ENCODE results near the gene NXPH4.

The NXPH4 gene

GRCh38 chr12:57203201-57203600 is 13.4 kb upstream of the NXPH4 start:
- Histone ChIP-seq H3K4me3 (ENCODE audit: low read length in 2 of 2) (no peak overlapping the region), H3K4me1 (ENCODE audit: control insufficient read depth, insufficient read depth, low read length) (no peaks in the 10 kb centered on the region), H3K9ac (ENCODE audit: low read length in 2 of 2) (no peak overlapping the region), H3K27me3 (ENCODE audit: control insufficient read depth in 1 of 2, insufficient read depth in 2 of 2, low read length in 2 of 2) (no peaks in the 10 kb centered on the region), H3K9me3 (ENCODE audit: control insufficient read depth in 2 of 2, low read length in 2 of 2) (no peaks in the 10 kb centered on the region), H3K27ac (ENCODE audit: low read length) (no peak overlapping the region), H3K36me3 (ENCODE audit: control insufficient read depth in 2 of 2, insufficient read depth in 2 of 2, low read length in 2 of 2) (peaks cover 59 to 74% of the 10 kb centered on the region in 2 donors)

- H3K4me1 ChIP-seq (ENCODE audit: control insufficient read depth, insufficient read depth, low read length) = no peaks in the 10 kb centered on the region
- H3K9me3 ChIP-seq (ENCODE audit: control insufficient read depth in 2 of 2, low read length in 2 of 2) = no peaks in the 10 kb centered on the region
- peaks cover 53 to 72% of the 10 kb centered on the region in 2 donors for H3K36me3 ChIP-seq (ENCODE audit: control insufficient read depth in 2 of 2, insufficient read depth in 2 of 2, low read length in 2 of 2)
- no peak overlapping the region for H3K9ac ChIP-seq (ENCODE audit: low read length in 2 of 2)
- H3K4me3 ChIP-seq (ENCODE audit: low read length in 2 of 2) = no peak overlapping the region
- no peak overlapping the region for H3K27ac ChIP-seq (ENCODE audit: low read length)
- no peaks in the 10 kb centered on the region for H3K27me3 ChIP-seq (ENCODE audit: control insufficient read depth in 1 of 2, insufficient read depth in 2 of 2, low read length in 2 of 2)
Measured at GRCh38 chr12:57203791-57204190, 12.8 kb upstream of the NXPH4 start.

- Histone ChIP-seq H3K9ac (ENCODE audit: low read length in 2 of 2) (no peak overlapping the region), H3K4me1 (ENCODE audit: control insufficient read depth, insufficient read depth, low read length) (no peaks in the 10 kb centered on the region), H3K27me3 (ENCODE audit: control insufficient read depth in 1 of 2, insufficient read depth in 2 of 2, low read length in 2 of 2) (no peaks in the 10 kb centered on the region), H3K27ac (ENCODE audit: low read length) (no peak overlapping the region), H3K9me3 (ENCODE audit: control insufficient read depth in 2 of 2, low read length in 2 of 2) (no peaks in the 10 kb centered on the region), H3K4me3 (ENCODE audit: low read length in 2 of 2) (no peak overlapping the region), H3K36me3 (ENCODE audit: control insufficient read depth in 2 of 2, insufficient read depth in 2 of 2, low read length in 2 of 2) (peaks cover 48 to 71% of the 10 kb centered on the region in 2 donors)
Measured at GRCh38 chr12:57204454-57204853, 12.1 kb upstream of the NXPH4 start.

GRCh38 chr12:57205186-57205585 is 11.4 kb upstream of the NXPH4 start:
- Histone ChIP-seq H3K9me3 (ENCODE audit: control insufficient read depth in 2 of 2, low read length in 2 of 2) (no peaks in the 10 kb centered on the region), H3K4me3 (ENCODE audit: low read length in 2 of 2) (no peak overlapping the region), H3K36me3 (ENCODE audit: control insufficient read depth in 2 of 2, insufficient read depth in 2 of 2, low read length in 2 of 2) (peaks cover 46 to 76% of the 10 kb centered on the region in 2 donors), H3K9ac (ENCODE audit: low read length in 2 of 2) (no peak overlapping the region), H3K27me3 (ENCODE audit: control insufficient read depth in 1 of 2, insufficient read depth in 2 of 2, low read length in 2 of 2) (no peaks in the 10 kb centered on the region), H3K4me1 (ENCODE audit: control insufficient read depth, insufficient read depth, low read length) (no peaks in the 10 kb centered on the region), H3K27ac (ENCODE audit: low read length) (no peak overlapping the region)

GRCh38 chr12:57205931-57206330 is 10.7 kb upstream of the NXPH4 start:
- Histone ChIP-seq H3K9me3 (ENCODE audit: control insufficient read depth in 2 of 2, low read length in 2 of 2) (no peaks in the 10 kb centered on the region), H3K27me3 (ENCODE audit: control insufficient read depth in 1 of 2, insufficient read depth in 2 of 2, low read length in 2 of 2) (no peaks in the 10 kb centered on the region), H3K36me3 (ENCODE audit: control insufficient read depth in 2 of 2, insufficient read depth in 2 of 2, low read length in 2 of 2) (peaks cover 45 to 72% of the 10 kb centered on the region in 2 donors), H3K4me1 (ENCODE audit: control insufficient read depth, insufficient read depth, low read length) (no peaks in the 10 kb centered on the region), H3K27ac (ENCODE audit: low read length) (no peak overlapping the region), H3K9ac (ENCODE audit: low read length in 2 of 2) (no peak overlapping the region), H3K4me3 (ENCODE audit: low read length in 2 of 2) (no peak overlapping the region)

- Histone ChIP-seq H3K4me1 (ENCODE audit: control insufficient read depth, insufficient read depth, low read length) (no peaks in the 10 kb centered on the region), H3K27ac (ENCODE audit: low read length) (no peak overlapping the region), H3K36me3 (ENCODE audit: control insufficient read depth in 2 of 2, insufficient read depth in 2 of 2, low read length in 2 of 2) (peaks cover 28 to 64% of the 10 kb centered on the region in 2 donors), H3K9me3 (ENCODE audit: control insufficient read depth in 2 of 2, low read length in 2 of 2) (no peaks in the 10 kb centered on the region), H3K9ac (ENCODE audit: low read length in 2 of 2) (no peak overlapping the region), H3K4me3 (ENCODE audit: low read length in 2 of 2) (no peak overlapping the region), H3K27me3 (ENCODE audit: control insufficient read depth in 1 of 2, insufficient read depth in 2 of 2, low read length in 2 of 2) (no peaks in the 10 kb centered on the region)
Measured at GRCh38 chr12:57207731-57208630, 8.6 kb upstream of the NXPH4 start.

- no peak overlapping the region for H3K9ac ChIP-seq (ENCODE audit: low read length in 2 of 2)
- H3K27ac ChIP-seq (ENCODE audit: low read length) = no peak overlapping the region
- peaks cover 4% of the 10 kb centered on the region for H3K4me1 ChIP-seq (ENCODE audit: control insufficient read depth, insufficient read depth, low read length)
- H3K4me3 ChIP-seq (ENCODE audit: low read length in 2 of 2) = no peak overlapping the region
- H3K27me3 ChIP-seq (ENCODE audit: control insufficient read depth in 1 of 2, insufficient read depth in 2 of 2, low read length in 2 of 2) = peaks cover under 1 to 2% of the 10 kb centered on the region in 2 donors
- no peaks in the 10 kb centered on the region for H3K9me3 ChIP-seq (ENCODE audit: control insufficient read depth in 2 of 2, low read length in 2 of 2)
- peaks cover 24 to 56% of the 10 kb centered on the region in 2 donors for H3K36me3 ChIP-seq (ENCODE audit: control insufficient read depth in 2 of 2, insufficient read depth in 2 of 2, low read length in 2 of 2)
Measured at GRCh38 chr12:57208631-57209282, 7.8 kb upstream of the NXPH4 start.

- H3K36me3 ChIP-seq (ENCODE audit: control insufficient read depth in 2 of 2, insufficient read depth in 2 of 2, low read length in 2 of 2) = peaks cover 14 to 45% of the 10 kb centered on the region in 2 donors
- peaks cover 7 to 8% of the 10 kb centered on the region in 2 donors for H3K27me3 ChIP-seq (ENCODE audit: control insufficient read depth in 1 of 2, insufficient read depth in 2 of 2, low read length in 2 of 2)
- no peak overlapping the region for H3K9ac ChIP-seq (ENCODE audit: low read length in 2 of 2)
- no peak overlapping the region for H3K4me3 ChIP-seq (ENCODE audit: low read length in 2 of 2)
- H3K4me1 ChIP-seq (ENCODE audit: control insufficient read depth, insufficient read depth, low read length) = peaks cover 13% of the 10 kb centered on the region
- H3K9me3 ChIP-seq (ENCODE audit: control insufficient read depth in 2 of 2, low read length in 2 of 2) = no peaks in the 10 kb centered on the region
- no peak overlapping the region for H3K27ac ChIP-seq (ENCODE audit: low read length)
Measured at GRCh38 chr12:57209916-57210315, 6.7 kb upstream of the NXPH4 start.

- peaks cover 17% of the 10 kb centered on the region for H3K4me1 ChIP-seq (ENCODE audit: control insufficient read depth, insufficient read depth, low read length)
- H3K36me3 ChIP-seq (ENCODE audit: control insufficient read depth in 2 of 2, insufficient read depth in 2 of 2, low read length in 2 of 2) = peaks cover 13 to 40% of the 10 kb centered on the region in 2 donors
Measured at GRCh38 chr12:57210461-57210860, 6.1 kb upstream of the NXPH4 start.

GRCh38 chr12:57210926-57211692 is 5.5 kb upstream of the NXPH4 start:
- H3K9ac ChIP-seq (ENCODE audit: low read length in 2 of 2) = no peak overlapping the region
- peaks cover 22% of the 10 kb centered on the region for H3K4me1 ChIP-seq (ENCODE audit: control insufficient read depth, insufficient read depth, low read length)
- H3K9me3 ChIP-seq (ENCODE audit: control insufficient read depth in 2 of 2, low read length in 2 of 2) = no peaks in the 10 kb centered on the region
- H3K27ac ChIP-seq (ENCODE audit: low read length) = no peak overlapping the region
- H3K4me3 ChIP-seq (ENCODE audit: low read length in 2 of 2) = no peak overlapping the region
- H3K36me3 ChIP-seq (ENCODE audit: control insufficient read depth in 2 of 2, insufficient read depth in 2 of 2, low read length in 2 of 2) = peaks cover 8 to 33% of the 10 kb centered on the region in 2 donors
- peaks cover 19 to 20% of the 10 kb centered on the region in 2 donors for H3K27me3 ChIP-seq (ENCODE audit: control insufficient read depth in 1 of 2, insufficient read depth in 2 of 2, low read length in 2 of 2)

More at GRCh38 chr12:57210461-57210860, 6.1 kb upstream of the NXPH4 start:
- H3K4me3 ChIP-seq (ENCODE audit: low read length in 2 of 2) = no peak overlapping the region
- H3K27ac ChIP-seq (ENCODE audit: low read length) = no peak overlapping the region
- no peak overlapping the region for H3K9ac ChIP-seq (ENCODE audit: low read length in 2 of 2)
- H3K27me3 ChIP-seq (ENCODE audit: control insufficient read depth in 1 of 2, insufficient read depth in 2 of 2, low read length in 2 of 2) = peaks cover 12 to 14% of the 10 kb centered on the region in 2 donors
- H3K9me3 ChIP-seq (ENCODE audit: control insufficient read depth in 2 of 2, low read length in 2 of 2) = no peaks in the 10 kb centered on the region

Data from stomach smooth muscle (tissue), 2 donors.